Liver (tissue), 9 donors: ENCODE data around the gene CRELD2. TPM values are rescaled to one million over a fixed set of nuclear protein-coding genes. Genes with fewer than 3 reads are reported as not detected.

ENCODE experiments used
- DNase-seq: peaks from one replicate; pipeline ENCODE4 v3.0.0-alpha.2; 2017; ENCODE audit warnings: low spot score
- H3K27ac ChIP-seq, 2 donors: one replicate each; pipeline ENCODE4 v1.7.0; 2013; ENCODE audit warnings: inconsistent platforms in 2 of 2, low read length in 2 of 2, control low read depth in 1 of 2, low read depth in 1 of 2, mild to moderate bottlenecking in 1 of 2
- H3K27me3 ChIP-seq, 4 donors: one replicate each; pipeline versions ENCODE4 v1.6.1 to v1.7.0; 2013; ENCODE audit warnings: low read length in 3 of 4, inconsistent platforms in 1 of 4, mild to moderate bottlenecking in 1 of 4, moderate library complexity in 1 of 4; ENCODE audit not compliant: control insufficient read depth in 4 of 4, insufficient read depth in 4 of 4
- H3K36me3 ChIP-seq, 4 donors: one replicate each; pipeline versions ENCODE4 v1.6.1 to v1.7.0; 2013; ENCODE audit warnings: low read length in 3 of 4, mild to moderate bottlenecking in 3 of 4, low read depth in 1 of 4, moderate library complexity in 1 of 4; ENCODE audit not compliant: control insufficient read depth in 4 of 4, insufficient read depth in 3 of 4
- H3K4me1 ChIP-seq, 4 donors: one replicate each; pipeline versions ENCODE4 v1.6.1 to v1.7.0; 2013; ENCODE audit warnings: low read length in 3 of 4, mild to moderate bottlenecking in 3 of 4, moderate library complexity in 1 of 4; ENCODE audit not compliant: control insufficient read depth in 4 of 4, insufficient read depth in 4 of 4
- H3K4me3 ChIP-seq, 3 donors: one replicate each; pipeline versions ENCODE4 v1.6.1 to v1.7.0; 2013; ENCODE audit warnings: low read length in 3 of 3, control low read depth in 1 of 3, low read depth in 1 of 3, mild to moderate bottlenecking in 1 of 3
- H3K9ac ChIP-seq, 2 donors: one replicate each; pipeline ENCODE4 v1.7.0; 2013; ENCODE audit warnings: low read length in 2 of 2, mild to moderate bottlenecking in 2 of 2, moderate library complexity in 2 of 2, control low read depth in 1 of 2, low read depth in 1 of 2
- H3K9me3 ChIP-seq, 4 donors: one replicate each; pipeline versions ENCODE4 v1.6.1 to v1.7.0; 2013; ENCODE audit warnings: low read length in 3 of 4; ENCODE audit not compliant: control insufficient read depth in 4 of 4
- EGR1 ChIP-seq, 2 donors: IDR thresholded peaks; 2 replicates each; pipeline ENCODE4 v1.6.1; 2016 to 2018; ENCODE audit warnings: antibody characterized with exemption in 2 of 2, low read depth in 2 of 2
- FOXA1 ChIP-seq: IDR thresholded peaks from 2 replicates; pipeline ENCODE4 v1.6.1; 2016; ENCODE audit warnings: antibody characterized with exemption
- FOXA2 ChIP-seq: IDR thresholded peaks from 2 replicates; pipeline ENCODE4 v1.6.1; 2016; ENCODE audit warnings: antibody characterized with exemption
- GABPA ChIP-seq, 2 donors: IDR thresholded peaks in 1 of 2; conservative IDR thresholded peaks in 1 of 2; 2 replicates each; pipeline ENCODE4 v1.6.1; 2016; ENCODE audit warnings: antibody characterized with exemption in 2 of 2, mild to moderate bottlenecking in 1 of 2, moderate library complexity in 1 of 2
- HNF4A ChIP-seq, 2 donors: conservative IDR thresholded peaks; 2 replicates each; pipeline ENCODE4 v1.6.1; 2016; ENCODE audit warnings: antibody characterized with exemption in 2 of 2, mild to moderate bottlenecking in 2 of 2
- HNF4G ChIP-seq: IDR thresholded peaks from 2 replicates; pipeline ENCODE4 v1.6.1; 2016; ENCODE audit warnings: antibody characterized with exemption
- JUND ChIP-seq, 2 donors: IDR thresholded peaks; 2 replicates each; pipeline ENCODE4 v1.6.1; 2016; ENCODE audit warnings: antibody characterized with exemption in 2 of 2
- NR2F2 ChIP-seq: IDR thresholded peaks from 2 replicates; pipeline ENCODE4 v1.6.1; 2016; ENCODE audit warnings: antibody characterized with exemption
- RAD21 ChIP-seq, 2 donors: IDR thresholded peaks; 2 replicates each; pipeline ENCODE4 v1.6.1; 2016; ENCODE audit warnings: antibody characterized with exemption in 2 of 2, mild to moderate bottlenecking in 2 of 2
- RXRA ChIP-seq, 2 donors: IDR thresholded peaks; 2 replicates each; pipeline ENCODE4 v1.6.1; 2017 to 2018; ENCODE audit warnings: antibody characterized with exemption in 2 of 2, mild to moderate bottlenecking in 1 of 2
- SP1 ChIP-seq: IDR thresholded peaks from 2 replicates; pipeline ENCODE4 v1.6.1; 2018; ENCODE audit warnings: antibody characterized with exemption, mild to moderate bottlenecking
- TAF1 ChIP-seq: conservative IDR thresholded peaks from 2 replicates; pipeline ENCODE4 v1.6.1; 2016; ENCODE audit warnings: antibody characterized with exemption, mild to moderate bottlenecking
- YY1 ChIP-seq: IDR thresholded peaks from 2 replicates; pipeline ENCODE4 v1.6.1; 2016; ENCODE audit warnings: antibody characterized with exemption, mild to moderate bottlenecking
- WGBS: extraction: QIAGEN DNeasy Blood & Tissue Kit; methylation state at CpG from one replicate; pipeline ENCODE4 v1.1.7; 2013; 5-methylcytosine and 5-hydroxymethylcytosine counted together
- polyA plus RNA-seq, 2 donors: library from polyadenylated mRNA; stranded (reverse) in 1 of 2; unstranded in 1 of 2; fragments of 200-250 nt in 1 of 2; fragments of >200 nt in 1 of 2; fragmentation: Nextera tagmentation in 1 of 2; extraction: Ambion mirVana in 1 of 2; gene quantifications; one replicate each; pipeline versions ENCODE4 v1.2.1 to v1.2.3, GENCODE V29; 2013 to 2015
- total RNA-seq, 2 donors: library from RNA; depleted of rRNA; stranded (reverse); fragments of >200 nt; gene quantifications; one replicate each; pipeline ENCODE4 v1.2.3, GENCODE V29; 2014
- TF ChIP-seq, protein P1 (sequence below): IDR thresholded peaks from 2 replicates; pipeline ENCODE4 v1.6.1; 2016; ENCODE audit warnings: antibody characterized with exemption
- TF ChIP-seq, protein P2 (sequence below): IDR thresholded peaks from 2 replicates; pipeline ENCODE4 v1.6.1; 2016; ENCODE audit warnings: antibody characterized with exemption
- TF ChIP-seq, protein P3 (sequence below): IDR thresholded peaks from 2 replicates; pipeline ENCODE4 v1.6.1; 2016; ENCODE audit warnings: antibody characterized with exemption
- TF ChIP-seq, protein P4 (sequence below): IDR thresholded peaks from 2 replicates; pipeline ENCODE4 v1.6.1; 2016; ENCODE audit warnings: antibody characterized with exemption, mild to moderate bottlenecking
- TF ChIP-seq, protein P5 (sequence below): fragments of 150-350 bp; IDR thresholded peaks from 2 replicates; pipeline ENCODE4 v1.5.1; 2017; ENCODE audit warnings: improper control_type of control experiment, low read depth, low read length; ENCODE audit not compliant: missing input control
- donor health status: healthy.
- donor health status: healthy.
- donor health status: healthy.
- donor health status: healthy.
- donor health status: healthy.

Gene CRELD2
- total and polyA plus RNA-seq, 4 donors = 17.2 to 98.1 (median 57.1) TPM

DNA sequence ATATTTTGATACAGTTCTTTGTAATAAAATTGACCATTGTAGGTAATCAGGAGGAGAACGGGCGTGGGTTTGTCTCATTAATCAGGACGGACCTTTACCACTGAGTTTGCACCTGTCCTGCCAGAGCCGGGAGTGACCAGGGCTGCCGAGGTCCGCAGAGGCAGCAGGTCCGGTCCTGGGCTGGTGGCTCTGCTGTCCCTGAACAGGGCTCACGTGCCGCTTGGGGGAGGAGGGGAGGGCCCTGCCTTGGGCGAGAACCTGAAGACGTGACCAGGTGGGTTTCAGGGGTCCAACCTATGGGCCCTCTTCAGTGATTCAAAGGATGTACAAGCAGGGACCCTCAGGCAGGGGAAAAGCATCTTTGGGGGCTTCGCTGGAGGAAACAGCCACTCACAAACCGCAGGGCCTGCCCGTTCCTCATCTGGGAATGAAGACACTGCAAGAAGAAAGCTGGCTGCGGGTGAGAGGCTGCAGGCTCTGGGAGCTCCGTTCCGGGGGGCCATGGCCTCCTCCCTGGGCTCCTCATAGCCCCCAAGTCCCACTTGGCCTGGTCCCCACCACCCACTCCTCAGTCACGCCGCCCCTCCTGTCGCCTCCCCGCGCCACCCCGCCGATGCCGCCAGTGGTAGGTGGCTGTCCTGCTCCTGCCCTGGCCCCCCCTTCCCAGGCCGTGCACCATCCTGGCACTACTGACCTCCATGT, 9.2 kb downstream of the CRELD2 start:
- no peak overlapping the region for H3K9ac ChIP-seq
- peaks cover 0 to 17% (median 10%) of the 10 kb centered on the region in 4 donors for H3K36me3 ChIP-seq
- TF ChIP-seq GABPA (IDR thresholded peaks at IDR 0.05 in 1 of 2, conservative IDR thresholded peaks at IDR 0.05 in 1 of 2) (no peak), YY1 (no peak), RAD21 (IDR thresholded peaks at IDR 0.05) (no peak)
- DNase-seq = no peak
- no peaks in the 10 kb centered on the region for H3K27me3 ChIP-seq
- H3K4me3 ChIP-seq = no peak overlapping the region
- no peaks in the 10 kb centered on the region for H3K9me3 ChIP-seq
- peaks cover 3 to 12% (median 5%) of the 10 kb centered on the region in 4 donors for H3K4me1 ChIP-seq
- no peak overlapping the region for H3K27ac ChIP-seq
- WGBS = 91% methylated on average over 26 of the region's 26 CpGs

DNA sequence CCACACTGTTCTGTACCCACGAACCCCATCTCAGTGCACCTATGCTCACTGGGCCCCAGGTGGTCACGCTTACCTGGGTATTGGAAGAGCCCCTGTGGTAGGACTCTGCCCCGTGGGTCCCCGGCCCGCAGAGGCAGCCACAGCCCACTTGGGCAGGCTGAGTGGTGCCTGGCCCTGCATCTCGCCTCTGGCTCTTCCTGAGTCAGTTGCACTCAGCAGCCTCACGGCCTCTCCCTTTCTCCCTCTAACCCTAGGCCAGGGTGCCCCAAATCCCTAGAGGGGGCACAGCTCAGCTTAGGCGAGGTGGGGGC, 9.7 kb downstream of the CRELD2 start:
- no peak for DNase-seq
- Histone ChIP-seq H3K9ac (no peak overlapping the region), H3K27me3 (no peaks in the 10 kb centered on the region), H3K36me3 (peaks cover 0 to 17% (median 10%) of the 10 kb centered on the region in 4 donors), H3K27ac (no peak overlapping the region), H3K4me3 (no peak overlapping the region), H3K4me1 (peaks cover 3 to 12% (median 5%) of the 10 kb centered on the region in 4 donors), H3K9me3 (no peaks in the 10 kb centered on the region)
- 72% methylated on average over 8 of the region's 8 CpGs for WGBS
- TF ChIP-seq, protein P1, sequence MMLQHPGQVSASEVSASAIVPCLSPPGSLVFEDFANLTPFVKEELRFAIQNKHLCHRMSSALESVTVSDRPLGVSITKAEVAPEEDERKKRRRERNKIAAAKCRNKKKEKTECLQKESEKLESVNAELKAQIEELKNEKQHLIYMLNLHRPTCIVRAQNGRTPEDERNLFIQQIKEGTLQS = no peak
- TF ChIP-seq SP1 (no peak), FOXA1 (no peak), NR2F2 (no peak), RXRA (IDR thresholded peaks at IDR 0.05) (no peak), GABPA (IDR thresholded peaks at IDR 0.05 in 1 of 2, conservative IDR thresholded peaks at IDR 0.05 in 1 of 2) (no peak), RAD21 (IDR thresholded peaks at IDR 0.05) (no peak), HNF4A (conservative IDR thresholded peaks at IDR 0.05) (no peak), JUND (IDR thresholded peaks at IDR 0.05) (no peak), YY1 (no peak), FOXA2 (no peak), EGR1 (IDR thresholded peaks at IDR 0.05; ENCODE audit: low read depth in 2 of 2) (no peak), TAF1 (no peak), HNF4G (no peak)
- TF ChIP-seq, protein P2, sequence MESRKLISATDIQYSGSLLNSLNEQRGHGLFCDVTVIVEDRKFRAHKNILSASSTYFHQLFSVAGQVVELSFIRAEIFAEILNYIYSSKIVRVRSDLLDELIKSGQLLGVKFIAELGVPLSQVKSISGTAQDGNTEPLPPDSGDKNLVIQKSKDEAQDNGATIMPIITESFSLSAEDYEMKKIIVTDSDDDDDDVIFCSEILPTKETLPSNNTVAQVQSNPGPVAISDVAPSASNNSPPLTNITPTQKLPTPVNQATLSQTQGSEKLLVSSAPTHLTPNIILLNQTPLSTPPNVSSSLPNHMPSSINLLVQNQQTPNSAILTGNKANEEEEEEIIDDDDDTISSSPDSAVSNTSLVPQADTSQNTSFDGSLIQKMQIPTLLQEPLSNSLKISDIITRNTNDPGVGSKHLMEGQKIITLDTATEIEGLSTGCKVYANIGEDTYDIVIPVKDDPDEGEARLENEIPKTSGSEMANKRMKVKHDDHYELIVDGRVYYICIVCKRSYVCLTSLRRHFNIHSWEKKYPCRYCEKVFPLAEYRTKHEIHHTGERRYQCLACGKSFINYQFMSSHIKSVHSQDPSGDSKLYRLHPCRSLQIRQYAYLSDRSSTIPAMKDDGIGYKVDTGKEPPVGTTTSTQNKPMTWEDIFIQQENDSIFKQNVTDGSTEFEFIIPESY = no peak
- TF ChIP-seq, protein P3, sequence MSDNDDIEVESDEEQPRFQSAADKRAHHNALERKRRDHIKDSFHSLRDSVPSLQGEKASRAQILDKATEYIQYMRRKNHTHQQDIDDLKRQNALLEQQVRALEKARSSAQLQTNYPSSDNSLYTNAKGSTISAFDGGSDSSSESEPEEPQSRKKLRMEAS = no peak
- TF ChIP-seq, protein P4, sequence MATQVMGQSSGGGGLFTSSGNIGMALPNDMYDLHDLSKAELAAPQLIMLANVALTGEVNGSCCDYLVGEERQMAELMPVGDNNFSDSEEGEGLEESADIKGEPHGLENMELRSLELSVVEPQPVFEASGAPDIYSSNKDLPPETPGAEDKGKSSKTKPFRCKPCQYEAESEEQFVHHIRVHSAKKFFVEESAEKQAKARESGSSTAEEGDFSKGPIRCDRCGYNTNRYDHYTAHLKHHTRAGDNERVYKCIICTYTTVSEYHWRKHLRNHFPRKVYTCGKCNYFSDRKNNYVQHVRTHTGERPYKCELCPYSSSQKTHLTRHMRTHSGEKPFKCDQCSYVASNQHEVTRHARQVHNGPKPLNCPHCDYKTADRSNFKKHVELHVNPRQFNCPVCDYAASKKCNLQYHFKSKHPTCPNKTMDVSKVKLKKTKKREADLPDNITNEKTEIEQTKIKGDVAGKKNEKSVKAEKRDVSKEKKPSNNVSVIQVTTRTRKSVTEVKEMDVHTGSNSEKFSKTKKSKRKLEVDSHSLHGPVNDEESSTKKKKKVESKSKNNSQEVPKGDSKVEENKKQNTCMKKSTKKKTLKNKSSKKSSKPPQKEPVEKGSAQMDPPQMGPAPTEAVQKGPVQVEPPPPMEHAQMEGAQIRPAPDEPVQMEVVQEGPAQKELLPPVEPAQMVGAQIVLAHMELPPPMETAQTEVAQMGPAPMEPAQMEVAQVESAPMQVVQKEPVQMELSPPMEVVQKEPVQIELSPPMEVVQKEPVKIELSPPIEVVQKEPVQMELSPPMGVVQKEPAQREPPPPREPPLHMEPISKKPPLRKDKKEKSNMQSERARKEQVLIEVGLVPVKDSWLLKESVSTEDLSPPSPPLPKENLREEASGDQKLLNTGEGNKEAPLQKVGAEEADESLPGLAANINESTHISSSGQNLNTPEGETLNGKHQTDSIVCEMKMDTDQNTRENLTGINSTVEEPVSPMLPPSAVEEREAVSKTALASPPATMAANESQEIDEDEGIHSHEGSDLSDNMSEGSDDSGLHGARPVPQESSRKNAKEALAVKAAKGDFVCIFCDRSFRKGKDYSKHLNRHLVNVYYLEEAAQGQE = no peak
- TF ChIP-seq, protein P5, sequence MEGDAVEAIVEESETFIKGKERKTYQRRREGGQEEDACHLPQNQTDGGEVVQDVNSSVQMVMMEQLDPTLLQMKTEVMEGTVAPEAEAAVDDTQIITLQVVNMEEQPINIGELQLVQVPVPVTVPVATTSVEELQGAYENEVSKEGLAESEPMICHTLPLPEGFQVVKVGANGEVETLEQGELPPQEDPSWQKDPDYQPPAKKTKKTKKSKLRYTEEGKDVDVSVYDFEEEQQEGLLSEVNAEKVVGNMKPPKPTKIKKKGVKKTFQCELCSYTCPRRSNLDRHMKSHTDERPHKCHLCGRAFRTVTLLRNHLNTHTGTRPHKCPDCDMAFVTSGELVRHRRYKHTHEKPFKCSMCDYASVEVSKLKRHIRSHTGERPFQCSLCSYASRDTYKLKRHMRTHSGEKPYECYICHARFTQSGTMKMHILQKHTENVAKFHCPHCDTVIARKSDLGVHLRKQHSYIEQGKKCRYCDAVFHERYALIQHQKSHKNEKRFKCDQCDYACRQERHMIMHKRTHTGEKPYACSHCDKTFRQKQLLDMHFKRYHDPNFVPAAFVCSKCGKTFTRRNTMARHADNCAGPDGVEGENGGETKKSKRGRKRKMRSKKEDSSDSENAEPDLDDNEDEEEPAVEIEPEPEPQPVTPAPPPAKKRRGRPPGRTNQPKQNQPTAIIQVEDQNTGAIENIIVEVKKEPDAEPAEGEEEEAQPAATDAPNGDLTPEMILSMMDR = no peak
